HTERT RPE-1 (cell line): ENCODE results near the gene PIEZO2.

Experiments
- in situ Hi-C: fragments of 300-500 bp; cut with MboI; formaldehyde crosslinking; loops from 4 replicates; pipeline ENCODE4 v1.14.3; 2020; ENCODE audit warnings: low sequenced_read_pairs

The PIEZO2 gene

GRCh38 chr18:10907749-10908148, 241.6 kb downstream of the PIEZO2 start:
- in situ Hi-C loops = no loop called here

- in situ Hi-C loops = no loop called here
Measured at GRCh38 chr18:10901329-10901728, 248.0 kb downstream of the PIEZO2 start.

- in situ Hi-C loops = no loop called here
Measured at GRCh38 chr18:10900435-10900834, 248.9 kb downstream of the PIEZO2 start.

GRCh38 chr18:10899481-10899880, 249.9 kb downstream of the PIEZO2 start:
- in situ Hi-C loops = no loop called here

GRCh38 chr18:10898417-10898974, 250.9 kb downstream of the PIEZO2 start:
- in situ Hi-C loops = no loop called here

- in situ Hi-C loops = no loop called here
Measured at GRCh38 chr18:10896851-10897250, 252.5 kb downstream of the PIEZO2 start.

GRCh38 chr18:10895976-10896375, 253.4 kb downstream of the PIEZO2 start:
- in situ Hi-C loops = no loop called here

GRCh38 chr18:10894501-10894900, 254.9 kb downstream of the PIEZO2 start:
- in situ Hi-C loops = no loop called here

- in situ Hi-C loops = no loop called here
Measured at GRCh38 chr18:10893761-10894160, 255.6 kb downstream of the PIEZO2 start.

- in situ Hi-C loops = no loop called here
Measured at GRCh38 chr18:10893196-10893595, 256.2 kb downstream of the PIEZO2 start.

- in situ Hi-C loops = no loop called here
Measured at GRCh38 chr18:10892786-10893185, 256.6 kb downstream of the PIEZO2 start.

GRCh38 chr18:10890022-10890421, 259.3 kb downstream of the PIEZO2 start:
- in situ Hi-C loops = no loop called here

GRCh38 chr18:10878703-10879102, 270.7 kb downstream of the PIEZO2 start:
- in situ Hi-C loops = no loop called here

- in situ Hi-C loops = no loop called here
Measured at GRCh38 chr18:10877987-10878386, 271.4 kb downstream of the PIEZO2 start.

GRCh38 chr18:10875811-10876210, 273.6 kb downstream of the PIEZO2 start:
- in situ Hi-C loops = no loop called here

- in situ Hi-C loops = no loop called here
Measured at GRCh38 chr18:10872304-10872703, 277.1 kb downstream of the PIEZO2 start.

- in situ Hi-C loops = no loop called here
Measured at GRCh38 chr18:10864722-10865121, 284.6 kb downstream of the PIEZO2 start.

- in situ Hi-C loops = no loop called here
Measured at GRCh38 chr18:10863026-10863425, 286.3 kb downstream of the PIEZO2 start.

GRCh38 chr18:10860928-10861327, 288.4 kb downstream of the PIEZO2 start:
- in situ Hi-C loops = no loop called here

GRCh38 chr18:10860382-10860781, 289.0 kb downstream of the PIEZO2 start:
- in situ Hi-C loops = no loop called here

- in situ Hi-C loops = no loop called here
Measured at GRCh38 chr18:10858477-10858876, 290.9 kb downstream of the PIEZO2 start.

- in situ Hi-C loops = no loop called here
Measured at GRCh38 chr18:10856132-10856531, 293.2 kb downstream of the PIEZO2 start.
